ENCODE results near the gene ARID5B. TPM values are rescaled to one million over a fixed set of nuclear protein-coding genes. Genes with fewer than 3 reads are reported as not detected.

ARID5B gene
- total RNA-seq, 1 experiment from 2014 or later: 2.3 TPM

- Mint-ChIP-seq H3K9me3 (peaks cover 8% of the 10 kb centered on the region; the same call in 1 of the 2 replicates), H3K4me3 (no peak overlapping the region), H3K27me3 (ENCODE audit: low read depth) (no peaks in the 10 kb centered on the region), H3K4me1 (peaks cover 5% of the 10 kb centered on the region; the same call in 1 of the 2 replicates), H3K27ac (no peak overlapping the region), H3K36me3 (peaks cover 4% of the 10 kb centered on the region; the same call in 1 of the 2 replicates)
- ChIA-PET POLR2A (no interaction called here), CTCF (no interaction called here)
- no peak for DNase-seq (ENCODE audit: low spot score)
- ATAC-seq: no peak
- TF ChIP-seq PRDM15 (CRISPR knock-in tag; IDR thresholded peaks at IDR 0.05) (no peak), RORB (CRISPR knock-in tag; IDR thresholded peaks at IDR 0.05) (no peak), IRF1 (CRISPR knock-in tag; IDR thresholded peaks at IDR 0.05) (no peak), TCF7 (CRISPR knock-in tag; IDR thresholded peaks at IDR 0.05; ENCODE audit: low read depth) (no peak), OVOL2 (CRISPR knock-in tag; IDR thresholded peaks at IDR 0.05; ENCODE audit: borderline replicate concordance) (no peak), ZNF423 (CRISPR knock-in tag; IDR thresholded peaks at IDR 0.05) (no peak), NFE2L1 (CRISPR knock-in tag; IDR thresholded peaks at IDR 0.05) (no peak), SMAD4 (CRISPR knock-in tag; IDR thresholded peaks at IDR 0.05) (no peak), ZBTB43 (CRISPR knock-in tag; IDR thresholded peaks at IDR 0.05) (no peak), TEAD4 (CRISPR knock-in tag; IDR thresholded peaks at IDR 0.05) (no peak), ZNF219 (CRISPR knock-in tag; IDR thresholded peaks at IDR 0.05; ENCODE audit: borderline replicate concordance) (no peak), NFYB (CRISPR knock-in tag; conservative IDR thresholded peaks at IDR 0.05; ENCODE audit: low read depth) (no peak), TEAD1 (CRISPR knock-in tag; IDR thresholded peaks at IDR 0.05) (no peak), E2F5 (CRISPR knock-in tag; IDR thresholded peaks at IDR 0.05) (no peak)
- TF ChIP-seq, protein P1, sequence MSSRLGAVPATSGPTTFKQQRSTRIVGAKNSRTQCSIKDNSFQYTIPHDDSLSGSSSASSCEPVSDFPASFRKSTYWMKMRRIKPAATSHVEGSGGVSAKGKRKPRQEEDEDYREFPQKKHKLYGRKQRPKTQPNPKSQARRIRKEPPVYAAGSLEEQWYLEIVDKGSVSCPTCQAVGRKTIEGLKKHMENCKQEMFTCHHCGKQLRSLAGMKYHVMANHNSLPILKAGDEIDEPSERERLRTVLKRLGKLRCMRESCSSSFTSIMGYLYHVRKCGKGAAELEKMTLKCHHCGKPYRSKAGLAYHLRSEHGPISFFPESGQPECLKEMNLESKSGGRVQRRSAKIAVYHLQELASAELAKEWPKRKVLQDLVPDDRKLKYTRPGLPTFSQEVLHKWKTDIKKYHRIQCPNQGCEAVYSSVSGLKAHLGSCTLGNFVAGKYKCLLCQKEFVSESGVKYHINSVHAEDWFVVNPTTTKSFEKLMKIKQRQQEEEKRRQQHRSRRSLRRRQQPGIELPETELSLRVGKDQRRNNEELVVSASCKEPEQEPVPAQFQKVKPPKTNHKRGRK (CRISPR knock-in tag; IDR thresholded peaks at IDR 0.05; ENCODE audit: borderline replicate concordance): no peak
Measured at GRCh38 chr10:61931620-61932332, 30.3 kb downstream of the ARID5B start.

GRCh38 chr10:61933859-61934555, 32.5 kb downstream of the ARID5B start:
- ChIA-PET CTCF (no interaction called here), POLR2A (no interaction called here)
- DNase-seq (ENCODE audit: low spot score) (no peak), ATAC-seq (no peak)
- H3K4me3 Mint-ChIP-seq: no peak overlapping the region
- H3K27me3 Mint-ChIP-seq (ENCODE audit: low read depth): no peaks in the 10 kb centered on the region
- peaks cover 8% of the 10 kb centered on the region; the same call in 1 of the 2 replicates for H3K9me3 Mint-ChIP-seq
- peaks cover 9% of the 10 kb centered on the region for H3K4me1 Mint-ChIP-seq
- peaks cover 4% of the 10 kb centered on the region; the same call in 1 of the 2 replicates for H3K36me3 Mint-ChIP-seq
- no peak overlapping the region; the same call in 1 of the 2 replicates for H3K27ac Mint-ChIP-seq
- TF ChIP-seq JAZF1 (CRISPR knock-in tag; IDR thresholded peaks at IDR 0.05) (no peak), ARID4B (CRISPR knock-in tag; IDR thresholded peaks at IDR 0.05; ENCODE audit: borderline replicate concordance) (no peak), ZNF425 (CRISPR knock-in tag; conservative IDR thresholded peaks at IDR 0.05) (no peak), NR1H2 (CRISPR knock-in tag; IDR thresholded peaks at IDR 0.05) (no peak)

All from WTC11 (cell line).